Activated naive CD4-positive, alpha-beta T cell treated with anti-CD3 and anti-CD28 coated beads, Interleukin-2, amount 10 ng/mL, durations not matched to agents 7 days and 5 days (primary cell): ENCODE data around the gene HUWE1.
A peak's percentile ranks its signal among the peaks of the same experiment; 100 is the strongest.

Source experiments
- CTCF ChIA-PET: fragments of 350-600 bp; sonication (Branson Sonifier 250); formaldehyde crosslinking; loops from one replicate; lab custom pipeline; 2021; ENCODE audit warnings: antibody characterized with exemption; lab: Charles Lee
- DNase-seq: peaks from one replicate; pipeline ENCODE4 v3.0.0-alpha.2; 2020
- H3K27ac Mint-ChIP-seq: one replicate; pipeline ENCODE4 v1.8.0; 2021; ENCODE audit warnings: mild to moderate bottlenecking, moderate library complexity, mixed read lengths
- H3K27me3 Mint-ChIP-seq: one replicate; pipeline ENCODE4 v1.8.0; 2021; ENCODE audit warnings: mild to moderate bottlenecking, mixed read lengths
- H3K36me3 Mint-ChIP-seq: one replicate; pipeline ENCODE4 v1.8.0; 2021; ENCODE audit warnings: mixed read lengths
- H3K4me1 Mint-ChIP-seq: one replicate; pipeline ENCODE4 v1.8.0; 2021; ENCODE audit warnings: mixed read lengths
- H3K4me3 Mint-ChIP-seq: one replicate; pipeline ENCODE4 v1.8.0; 2021; ENCODE audit warnings: mild to moderate bottlenecking, moderate library complexity, mixed read lengths
- H3K9me3 Mint-ChIP-seq: one replicate; pipeline ENCODE4 v1.8.0; 2021; ENCODE audit warnings: mixed read lengths

The HUWE1 gene

DNA sequence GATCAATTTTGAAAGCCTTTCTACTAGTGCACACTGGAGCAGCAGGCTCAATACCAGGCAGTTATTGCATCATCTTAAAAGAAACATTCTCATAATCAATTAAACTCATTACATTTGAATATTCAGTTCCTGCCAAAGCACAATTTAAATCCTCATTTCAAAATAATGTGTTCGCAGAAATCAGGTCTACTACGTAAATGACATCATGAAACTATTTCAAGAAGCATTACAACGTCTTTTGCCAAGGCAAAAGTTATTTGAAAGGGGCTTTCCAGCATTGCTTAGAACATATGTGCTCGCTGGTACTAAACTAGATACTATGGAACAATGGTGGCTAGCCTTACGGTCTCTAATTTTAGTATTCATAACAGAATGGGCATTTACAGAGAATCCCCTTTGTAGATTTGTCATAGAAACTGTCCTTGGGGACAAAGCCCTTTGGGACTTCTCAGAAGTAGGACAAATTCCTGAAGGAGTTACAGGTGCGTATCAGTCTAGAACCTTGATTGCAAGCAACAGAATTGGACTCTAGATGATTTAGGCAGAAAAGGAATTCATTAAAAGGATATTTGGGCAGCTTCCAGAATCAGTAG is 27.6 kb upstream of the HUWE1 start:
- Mint-ChIP-seq H3K27ac (peak overlapping the region; percentile 99), H3K9me3 (peaks cover 2% of the 10 kb centered on the region), H3K4me3 (peak overlapping the region; percentile 88), H3K27me3 (no peaks in the 10 kb centered on the region), H3K36me3 (peaks cover 25% of the 10 kb centered on the region), H3K4me1 (peaks cover 67% of the 10 kb centered on the region)
- CTCF ChIA-PET: interaction anchor here (1.0 to 1.6 kb wide), 5 partner anchors 22 to 35 kb away, joined by 3 to 8 read pairs (median 6); partner anchors contain the start of gene HUWE1
- no peak for DNase-seq

DNA sequence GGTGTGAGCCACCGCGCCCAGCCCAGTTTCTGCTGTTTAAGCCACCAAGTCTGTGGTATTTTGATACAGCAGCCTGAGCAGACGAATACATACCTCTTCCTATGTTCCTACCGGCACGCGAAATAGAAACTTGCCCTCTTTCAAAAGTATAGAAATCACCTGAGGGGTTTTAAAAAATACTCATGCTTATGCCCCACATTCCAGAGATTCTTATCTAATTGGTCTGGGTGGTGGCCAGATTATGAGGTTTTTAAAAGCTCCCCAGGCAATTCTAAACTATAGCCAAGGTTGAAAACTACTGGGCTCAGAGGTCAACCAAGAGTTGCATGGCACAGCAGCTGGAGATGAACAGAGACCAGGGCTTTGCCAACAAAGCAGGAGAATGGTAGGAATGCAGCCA is 24.9 kb upstream of the HUWE1 start:
- no peak overlapping the region for H3K27ac Mint-ChIP-seq
- H3K4me3 Mint-ChIP-seq: peak overlapping the region; percentile 12
- CTCF ChIA-PET: interaction anchor here (0.5 kb wide), 1 partner anchor 33 kb away, joined by 3 read pairs; no protein-coding TSS in a partner anchor
- H3K36me3 Mint-ChIP-seq: peaks cover 32% of the 10 kb centered on the region
- no peaks in the 10 kb centered on the region for H3K27me3 Mint-ChIP-seq
- peaks cover 47% of the 10 kb centered on the region for H3K4me1 Mint-ChIP-seq
- peaks cover 2% of the 10 kb centered on the region for H3K9me3 Mint-ChIP-seq
- DNase-seq: no peak

DNA sequence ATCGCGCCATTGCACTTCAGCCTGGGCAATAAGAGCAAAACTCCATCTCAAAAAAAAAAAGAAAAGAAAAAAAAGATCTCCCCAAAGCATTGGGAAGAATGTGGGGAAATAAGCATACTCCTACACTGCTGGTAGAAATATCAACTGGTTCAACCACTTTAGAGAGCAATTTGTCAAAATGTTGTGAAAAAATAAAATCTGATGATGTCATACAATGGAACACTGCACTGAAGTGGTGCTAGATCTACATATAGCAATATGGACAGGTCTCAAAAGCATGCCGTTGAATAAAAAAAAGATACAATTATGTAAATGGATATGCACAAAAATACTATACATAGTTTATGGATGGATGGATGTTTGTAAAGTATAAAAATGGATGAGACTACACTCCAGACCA is 18.3 kb upstream of the HUWE1 start:
- Mint-ChIP-seq H3K4me3 (no peak overlapping the region), H3K27me3 (no peaks in the 10 kb centered on the region), H3K36me3 (peaks cover 47% of the 10 kb centered on the region), H3K4me1 (peaks cover 3% of the 10 kb centered on the region), H3K9me3 (no peaks in the 10 kb centered on the region), H3K27ac (no peak overlapping the region)
- CTCF ChIA-PET: no interaction called here
- no peak for DNase-seq

DNA sequence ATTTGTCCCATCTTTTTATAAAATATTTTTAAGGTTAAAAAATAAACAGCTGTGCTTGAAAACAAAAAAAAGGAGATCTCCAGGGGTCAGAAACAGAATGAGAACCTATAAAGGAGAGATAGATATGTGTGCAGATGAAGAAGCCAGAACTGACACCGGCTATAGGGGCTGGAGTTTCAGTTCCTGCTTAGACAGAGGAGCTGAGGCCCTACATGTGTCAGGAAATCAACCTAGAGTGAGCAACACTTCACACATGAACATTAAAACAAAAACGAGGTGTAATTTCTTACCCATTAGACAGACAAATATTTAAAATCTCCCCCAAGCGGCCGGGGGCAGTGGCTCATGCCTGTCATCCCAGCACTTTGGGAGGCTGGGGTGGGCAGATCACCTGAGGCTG is 17.8 kb upstream of the HUWE1 start:
- H3K4me3 Mint-ChIP-seq: no peak overlapping the region
- no peak for DNase-seq
- CTCF ChIA-PET: no interaction called here
- no peak overlapping the region for H3K27ac Mint-ChIP-seq
- H3K9me3 Mint-ChIP-seq: no peaks in the 10 kb centered on the region
- H3K4me1 Mint-ChIP-seq: peaks cover 1% of the 10 kb centered on the region
- no peaks in the 10 kb centered on the region for H3K27me3 Mint-ChIP-seq
- peaks cover 46% of the 10 kb centered on the region for H3K36me3 Mint-ChIP-seq

DNA sequence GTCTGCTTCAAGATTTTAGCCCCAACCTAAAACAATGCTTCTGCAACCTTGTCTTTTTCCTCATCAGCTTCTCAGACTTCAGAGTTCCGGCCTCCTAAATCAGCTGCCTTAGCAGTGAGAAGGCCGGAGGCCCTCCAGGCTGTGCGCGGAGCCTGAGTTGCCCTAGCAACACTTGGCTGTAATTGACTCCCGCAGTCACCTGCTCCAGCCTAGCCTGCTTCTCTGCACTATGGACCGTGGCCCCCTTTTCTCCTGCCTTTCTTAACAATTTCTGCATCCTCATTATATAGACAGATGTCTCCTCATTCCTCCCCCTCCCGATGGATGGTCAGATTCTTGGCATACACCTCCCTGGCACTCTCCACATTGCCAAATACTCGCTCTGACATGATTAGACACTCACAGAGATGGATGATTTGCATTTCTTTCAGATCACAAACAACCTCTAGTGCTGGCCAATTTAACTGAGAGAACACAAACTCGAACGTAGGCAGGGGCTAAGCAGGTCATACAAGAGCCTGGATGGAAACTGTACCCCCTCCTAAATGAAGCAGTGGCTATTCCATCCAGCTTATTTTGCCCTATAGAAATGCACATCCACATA is 9.5 kb upstream of the HUWE1 start:
- Mint-ChIP-seq H3K4me1 (peaks cover 29% of the 10 kb centered on the region), H3K9me3 (peaks cover 1% of the 10 kb centered on the region), H3K27ac (peak overlapping the region; percentile 59), H3K36me3 (peaks cover 11% of the 10 kb centered on the region), H3K27me3 (no peaks in the 10 kb centered on the region), H3K4me3 (no peak overlapping the region)
- no peak for DNase-seq
- CTCF ChIA-PET: no interaction called here

DNA sequence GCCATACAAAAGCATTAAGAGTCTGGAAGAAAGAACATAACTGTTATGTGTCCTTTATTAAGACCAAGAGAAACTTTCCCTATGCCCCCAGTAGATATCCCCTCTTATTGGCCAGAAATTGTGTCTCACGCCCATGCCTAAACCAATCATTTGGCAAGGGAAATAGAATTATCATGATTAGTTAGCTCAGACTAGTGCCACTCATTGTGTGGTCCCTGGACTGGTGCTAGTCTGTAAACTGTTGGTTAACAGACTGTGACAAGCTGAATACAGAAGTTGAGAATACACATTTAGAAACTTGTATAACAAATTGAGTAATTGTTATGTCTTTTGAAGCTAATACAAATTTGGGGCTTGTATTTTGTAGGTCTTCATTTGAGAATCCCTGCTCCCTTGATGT is 8.1 kb upstream of the HUWE1 start:
- no peak for DNase-seq
- no peaks in the 10 kb centered on the region for H3K27me3 Mint-ChIP-seq
- peaks cover 1% of the 10 kb centered on the region for H3K9me3 Mint-ChIP-seq
- H3K4me1 Mint-ChIP-seq: peaks cover 31% of the 10 kb centered on the region
- no peak overlapping the region for H3K4me3 Mint-ChIP-seq
- peaks cover 2% of the 10 kb centered on the region for H3K36me3 Mint-ChIP-seq
- no peak overlapping the region for H3K27ac Mint-ChIP-seq
- CTCF ChIA-PET: no interaction called here

DNA sequence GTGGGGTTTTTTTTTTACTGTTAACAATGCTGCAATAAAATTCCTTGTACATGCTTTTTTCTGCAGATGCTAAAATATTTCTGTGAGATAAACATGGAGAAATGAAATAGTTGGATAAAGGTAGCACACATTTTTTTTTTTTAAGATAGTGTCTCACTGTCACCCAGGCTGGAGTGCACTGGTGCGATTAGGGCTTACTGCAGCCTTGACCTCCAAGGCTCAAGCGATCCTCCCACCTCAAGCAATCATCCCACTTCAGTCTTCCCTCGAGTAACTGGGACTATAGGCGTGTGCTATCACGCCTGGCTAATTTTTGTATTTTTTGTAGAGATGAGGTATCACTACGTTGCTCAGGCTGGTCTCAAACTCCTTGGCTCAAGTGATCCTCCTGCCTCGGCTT is 1.8 kb upstream of the HUWE1 start:
- DNase-seq: no peak
- H3K27me3 Mint-ChIP-seq: no peaks in the 10 kb centered on the region
- H3K9me3 Mint-ChIP-seq: peaks cover 1% of the 10 kb centered on the region
- H3K4me1 Mint-ChIP-seq: peaks cover 12% of the 10 kb centered on the region
- peaks cover 2% of the 10 kb centered on the region for H3K36me3 Mint-ChIP-seq
- no peak overlapping the region for H3K27ac Mint-ChIP-seq
- H3K4me3 Mint-ChIP-seq: no peak overlapping the region
- CTCF ChIA-PET: interaction anchor here (0.7 kb wide), 1 partner anchor 27 kb away, joined by 3 read pairs; no protein-coding TSS in a partner anchor

DNA sequence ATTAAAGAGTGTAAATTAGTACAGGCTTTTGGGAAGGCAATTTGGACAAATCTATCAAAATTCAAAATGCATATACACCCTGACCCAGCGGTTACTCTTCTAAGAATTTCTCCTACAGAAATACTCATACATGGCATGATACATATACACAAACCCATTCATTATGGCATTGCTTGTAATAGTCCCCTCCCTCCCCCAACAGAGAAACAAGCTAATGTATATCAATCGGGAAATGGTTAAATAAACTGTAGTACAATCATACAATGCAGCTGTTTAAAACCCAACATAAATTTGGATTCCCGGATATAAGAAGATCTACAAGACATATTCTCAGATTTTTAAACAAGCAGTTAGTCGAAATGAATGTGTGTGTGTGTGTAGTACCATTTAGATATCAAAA is 808 bp downstream of the HUWE1 start:
- peaks cover 17% of the 10 kb centered on the region for H3K36me3 Mint-ChIP-seq
- H3K4me3 Mint-ChIP-seq: peak overlapping the region; percentile 92
- H3K27ac Mint-ChIP-seq: peak overlapping the region; percentile 99
- CTCF ChIA-PET: interaction anchor here (1.8 to 1.9 kb wide), 2 partner anchors 29 to 31 kb away, joined by 4 to 7 read pairs; no protein-coding TSS in a partner anchor
- H3K27me3 Mint-ChIP-seq: no peaks in the 10 kb centered on the region
- H3K4me1 Mint-ChIP-seq: peaks cover 22% of the 10 kb centered on the region
- no peaks in the 10 kb centered on the region for H3K9me3 Mint-ChIP-seq
- DNase-seq: no peak

DNA sequence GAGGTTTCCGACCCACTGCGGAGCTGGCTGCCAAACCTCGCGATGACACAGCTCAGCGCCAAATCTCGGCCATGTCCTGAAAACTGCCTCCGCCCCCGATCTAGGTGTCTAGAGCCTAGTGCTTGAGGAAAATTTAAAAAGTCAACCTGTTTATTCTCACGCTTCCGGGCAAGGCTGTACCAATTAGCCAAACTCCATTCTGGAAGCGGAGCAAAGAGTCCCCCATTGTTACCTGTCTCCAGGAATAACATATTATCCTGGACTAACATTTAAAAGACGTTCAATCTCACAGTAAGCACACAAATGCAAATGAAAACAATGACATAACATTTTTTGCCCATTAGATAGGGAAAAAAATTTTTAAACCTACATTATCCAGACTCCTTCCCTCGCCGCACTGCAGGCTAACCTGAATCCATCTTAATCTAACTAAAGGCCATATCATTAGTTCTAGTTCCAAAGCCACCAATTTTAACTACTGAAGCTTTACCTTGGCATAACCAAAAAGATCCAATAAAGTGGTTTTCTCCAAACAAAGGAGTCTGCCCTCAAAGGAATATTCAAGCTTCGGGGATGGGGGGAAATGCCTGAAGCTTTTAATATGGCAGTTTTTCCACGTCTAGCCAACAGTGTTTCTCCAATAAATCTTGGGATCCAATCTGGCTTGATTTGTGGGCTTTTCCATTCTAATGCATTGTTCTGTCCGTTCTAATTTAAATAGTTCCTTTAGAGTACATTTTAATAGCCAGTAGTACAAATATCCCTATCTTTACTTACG is 1.9 kb downstream of the HUWE1 start:
- no peaks in the 10 kb centered on the region for H3K27me3 Mint-ChIP-seq
- H3K27ac Mint-ChIP-seq: peak overlapping the region; percentile 99
- H3K4me1 Mint-ChIP-seq: peaks cover 30% of the 10 kb centered on the region
- no peak for DNase-seq
- H3K36me3 Mint-ChIP-seq: peaks cover 25% of the 10 kb centered on the region
- CTCF ChIA-PET: interaction anchor here (1.0 to 1.5 kb wide), 4 partner anchors 30 to 147 kb away, joined by 3 to 8 read pairs (median 4); no protein-coding TSS in a partner anchor
- H3K9me3 Mint-ChIP-seq: no peaks in the 10 kb centered on the region
- H3K4me3 Mint-ChIP-seq: peak overlapping the region; percentile 92

DNA sequence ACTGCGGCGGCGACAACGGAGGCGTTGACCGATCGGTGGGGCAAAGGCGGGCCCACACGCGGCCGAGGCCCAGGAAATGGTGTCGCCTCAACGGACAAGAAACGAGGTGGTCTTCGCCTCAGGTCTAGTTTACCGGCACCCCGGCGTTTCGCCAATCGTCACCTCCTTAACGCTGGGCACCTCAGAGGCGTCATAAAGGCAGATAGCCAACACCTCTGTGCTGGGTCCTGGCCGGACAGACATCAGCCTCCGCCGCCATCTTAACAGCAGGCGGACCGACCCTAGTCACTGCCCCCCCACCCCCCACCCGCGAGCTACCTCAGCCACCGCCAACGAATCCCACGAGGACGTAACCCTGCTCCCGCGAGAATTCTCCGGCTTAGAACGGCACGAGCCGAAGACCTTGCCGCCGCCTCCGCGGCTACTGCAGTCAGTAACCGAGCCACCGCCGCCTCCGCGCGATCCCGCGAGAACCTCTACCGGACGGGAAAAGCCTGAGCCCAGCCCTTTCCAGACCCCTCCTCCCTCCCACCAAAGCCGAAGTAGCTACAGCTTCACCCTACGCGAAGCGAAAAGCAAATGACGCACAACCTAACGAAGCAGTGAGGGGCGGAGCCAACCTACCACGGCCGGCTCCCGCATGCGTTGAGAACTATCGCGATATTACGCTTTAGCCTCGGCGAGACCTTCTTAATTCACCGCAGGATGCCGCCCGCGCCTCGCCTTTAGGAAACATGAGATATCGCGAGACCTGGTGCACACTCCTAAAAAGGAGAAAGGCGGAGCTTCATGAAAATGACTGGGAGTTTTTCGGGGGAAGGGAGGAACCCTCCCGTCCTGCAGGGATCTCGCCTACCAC is 2.7 kb downstream of the HUWE1 start:
- H3K9me3 Mint-ChIP-seq: no peaks in the 10 kb centered on the region
- H3K36me3 Mint-ChIP-seq: peaks cover 29% of the 10 kb centered on the region
- no peaks in the 10 kb centered on the region for H3K27me3 Mint-ChIP-seq
- peak overlapping the region; percentile 92 for H3K4me3 Mint-ChIP-seq
- CTCF ChIA-PET: interaction anchor here (1.0 to 1.5 kb wide), 4 partner anchors 31 to 148 kb away, joined by 3 to 8 read pairs (median 4); no protein-coding TSS in a partner anchor
- peaks cover 35% of the 10 kb centered on the region for H3K4me1 Mint-ChIP-seq
- peak overlapping the region; percentile 99 for H3K27ac Mint-ChIP-seq
- peak; percentile 94 for DNase-seq

DNA sequence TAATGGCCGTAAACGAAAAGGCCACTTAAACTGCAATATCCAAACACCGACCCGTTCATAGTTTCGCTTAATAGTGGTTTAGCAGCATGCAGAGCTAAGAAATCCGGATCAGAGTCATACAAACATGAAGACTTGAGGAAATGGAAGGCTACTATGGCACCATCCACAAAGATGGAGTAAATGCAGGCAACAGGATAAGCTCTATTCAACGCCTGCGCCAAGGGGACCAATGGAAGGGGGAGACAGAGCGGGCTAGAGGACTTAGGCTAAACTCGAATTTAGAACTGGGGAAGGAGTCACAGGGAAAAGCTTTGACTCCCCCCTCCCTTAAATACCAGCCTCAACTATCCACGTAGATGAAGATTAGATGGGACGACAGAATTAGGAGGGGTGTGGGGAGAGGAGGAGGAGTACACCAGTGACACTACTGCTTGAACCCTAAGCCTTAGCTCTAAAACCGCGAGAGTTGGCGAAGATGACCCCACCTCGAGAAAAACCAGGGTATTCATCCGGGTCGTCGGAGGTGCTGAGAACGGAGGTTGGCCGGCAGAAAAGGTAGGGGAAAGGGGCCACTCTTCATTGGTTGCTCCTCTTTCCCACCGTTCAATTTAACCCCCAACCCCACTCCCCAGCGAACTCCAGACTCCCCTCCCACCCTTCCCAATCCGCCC is 3.5 kb downstream of the HUWE1 start:
- Mint-ChIP-seq H3K4me1 (peaks cover 36% of the 10 kb centered on the region), H3K9me3 (no peaks in the 10 kb centered on the region), H3K4me3 (peak overlapping the region; percentile 92), H3K27ac (peak overlapping the region; percentile 99), H3K36me3 (peaks cover 33% of the 10 kb centered on the region), H3K27me3 (no peaks in the 10 kb centered on the region)
- DNase-seq: peak; percentile 61
- CTCF ChIA-PET: interaction anchor here (0.9 kb wide), 1 partner anchor 32 kb away, joined by 3 read pairs; no protein-coding TSS in a partner anchor

DNA sequence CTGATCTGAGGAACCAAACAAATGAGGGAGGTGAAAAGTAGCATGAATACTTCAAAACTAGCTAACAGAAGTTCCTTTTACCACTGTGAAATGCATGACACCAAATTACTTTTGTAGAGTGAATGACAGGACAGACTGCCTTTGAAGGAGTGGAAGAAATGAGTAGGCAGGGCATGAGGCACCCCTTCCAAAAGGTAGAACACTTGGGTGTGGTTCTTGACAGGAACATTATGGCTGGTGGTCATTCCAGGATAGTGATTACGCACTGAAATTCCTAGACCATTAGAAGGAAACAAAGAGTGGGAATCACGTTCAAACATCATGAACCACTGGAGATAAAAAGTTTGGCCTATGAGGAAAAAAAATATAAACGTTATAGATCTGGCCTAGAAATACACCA is 4.9 kb downstream of the HUWE1 start:
- CTCF ChIA-PET: no interaction called here
- Mint-ChIP-seq H3K9me3 (no peaks in the 10 kb centered on the region), H3K4me3 (peak overlapping the region; percentile 3), H3K27me3 (no peaks in the 10 kb centered on the region), H3K36me3 (peaks cover 35% of the 10 kb centered on the region), H3K4me1 (peaks cover 31% of the 10 kb centered on the region), H3K27ac (peak overlapping the region; percentile 70)
- no peak for DNase-seq

DNA sequence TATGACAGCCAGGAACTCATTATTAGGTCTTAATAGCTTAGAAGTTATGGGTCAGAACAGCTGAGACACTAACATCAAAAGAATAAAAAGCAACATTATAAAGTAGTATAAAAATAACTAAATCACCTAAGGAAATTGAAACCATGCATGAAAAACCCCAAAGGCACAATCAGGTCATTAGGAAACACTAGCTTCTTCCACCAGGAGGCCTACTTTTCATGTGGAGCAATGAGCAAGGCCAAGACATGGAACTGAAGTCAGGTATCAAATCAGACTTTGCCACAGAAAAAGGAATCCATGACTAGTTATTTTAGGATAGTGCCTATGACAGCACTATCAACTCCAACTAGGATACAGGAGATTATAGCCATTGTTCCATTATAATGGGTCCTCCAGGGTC is 7.9 kb downstream of the HUWE1 start:
- H3K4me1 Mint-ChIP-seq: peaks cover 36% of the 10 kb centered on the region
- CTCF ChIA-PET: interaction anchor here (1.7 to 1.9 kb wide), 2 partner anchors 36 to 153 kb away, joined by 6 to 14 read pairs; no protein-coding TSS in a partner anchor
- H3K27me3 Mint-ChIP-seq: no peaks in the 10 kb centered on the region
- no peak overlapping the region for H3K4me3 Mint-ChIP-seq
- H3K36me3 Mint-ChIP-seq: peaks cover 44% of the 10 kb centered on the region
- H3K9me3 Mint-ChIP-seq: no peaks in the 10 kb centered on the region
- H3K27ac Mint-ChIP-seq: peak overlapping the region; percentile 14
- no peak for DNase-seq
